Cardiac muscle cell (in vitro differentiated cells and primary cell): Measurements from ENCODE around the gene RPS16. TPM values are rescaled to one million over a fixed set of nuclear protein-coding genes. Genes with fewer than 3 reads are reported as not detected.

ENCODE experiments used
- DNase-seq, 2 donors: peaks; one replicate each; pipeline versions ENCODE4 v3.0.0 to v3.0.0-alpha.2; 2010 to 2017; ENCODE audit warnings: low read depth in 1 of 2, low spot score in 1 of 2
- H3K27ac ChIP-seq: fragments of 200-600 bp; sonication (generic); 2 replicates; pipeline ENCODE4 v1.5.1; 2016
- H3K27me3 ChIP-seq: fragments of 200-600 bp; sonication (generic); 2 replicates; pipeline ENCODE4 v1.6.0; 2016; ENCODE audit warnings: control low read depth
- H3K36me3 ChIP-seq: fragments of 200-600 bp; sonication (generic); 2 replicates; pipeline ENCODE4 v1.5.1; 2016; ENCODE audit warnings: control low read depth
- H3K4me1 ChIP-seq: fragments of 200-600 bp; sonication (generic); 2 replicates; pipeline ENCODE4 v1.8.1; 2017; ENCODE audit warnings: low read depth, mild to moderate bottlenecking, mixed run types
- H3K4me3 ChIP-seq: fragments of 200-600 bp; sonication (generic); 2 replicates; pipeline ENCODE4 v1.5.1; 2016; ENCODE audit warnings: mild to moderate bottlenecking
- H3K9me3 ChIP-seq: fragments of 200-600 bp; sonication (generic); 2 replicates; pipeline ENCODE4 v1.5.1; 2017; ENCODE audit warnings: low read depth, mild to moderate bottlenecking, control low read depth
- polyA plus RNA-seq: library from polyadenylated mRNA; unstranded; fragments of >200 nt; fragmentation: Nextera tagmentation; extraction: Ambion mirVana; gene quantifications from 2 replicates; pipeline ENCODE4 v1.2.1, GENCODE V29; 2016
- total RNA-seq: library from RNA; depleted of rRNA; stranded (reverse); fragments of >200 nt; gene quantifications from 2 replicates; pipeline ENCODE4 v1.2.3, GENCODE V29; 2016
- TF ChIP-seq, protein P1 (sequence below): IDR thresholded peaks from 2 replicates; pipeline ENCODE4 v1.5.1; 2012; ENCODE audit warnings: low read depth, mild to moderate bottlenecking, low read length

Gene RPS16
- total and polyA plus RNA-seq, 2 experiments from 2014 or later, result 369 to 542 TPM

DNA sequence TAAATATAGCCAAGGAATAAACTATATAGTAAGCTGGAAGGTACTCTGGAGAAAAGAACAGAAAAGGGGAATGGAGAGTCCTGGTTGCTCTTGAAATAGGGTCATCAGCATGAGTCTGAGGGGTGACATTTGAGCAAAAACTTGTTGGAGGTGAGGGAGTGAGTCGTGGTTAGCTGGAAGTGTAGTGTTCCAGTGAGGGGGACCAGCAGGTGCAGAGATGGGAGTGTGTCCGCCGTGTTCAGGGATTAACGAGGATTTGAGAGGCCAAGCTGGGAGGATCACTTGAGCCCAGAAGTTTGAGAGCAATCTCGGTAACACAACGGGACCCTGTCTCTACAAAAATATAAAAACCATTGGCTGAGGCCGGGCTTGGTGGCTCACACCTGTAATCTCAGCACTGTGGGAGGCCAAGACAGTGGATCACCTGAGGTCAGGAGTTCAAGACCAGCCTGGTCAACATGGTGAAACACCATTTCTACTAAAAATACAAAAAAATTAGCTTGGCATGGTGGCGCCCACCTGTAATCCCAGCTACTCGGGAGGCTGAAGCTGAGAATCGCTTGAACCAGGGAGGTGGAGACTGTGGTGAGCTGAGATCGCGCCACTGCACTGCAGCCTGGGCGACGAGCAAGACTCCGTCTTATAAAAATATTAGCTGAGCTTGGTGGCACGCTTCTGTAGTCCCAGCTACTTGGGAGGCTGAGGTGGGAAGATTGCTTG lies 10.8 kb upstream of the RPS16 start:
- DNase-seq, result no peak
- peaks cover 4% of the 10 kb centered on the region for H3K4me1 ChIP-seq
- H3K9me3 ChIP-seq, result no peaks in the 10 kb centered on the region
- peak overlapping the region; percentile 83 for H3K4me3 ChIP-seq
- H3K27me3 ChIP-seq, result no peaks in the 10 kb centered on the region
- H3K27ac ChIP-seq, result no peak overlapping the region
- no peaks in the 10 kb centered on the region for H3K36me3 ChIP-seq
- TF ChIP-seq, protein P1, sequence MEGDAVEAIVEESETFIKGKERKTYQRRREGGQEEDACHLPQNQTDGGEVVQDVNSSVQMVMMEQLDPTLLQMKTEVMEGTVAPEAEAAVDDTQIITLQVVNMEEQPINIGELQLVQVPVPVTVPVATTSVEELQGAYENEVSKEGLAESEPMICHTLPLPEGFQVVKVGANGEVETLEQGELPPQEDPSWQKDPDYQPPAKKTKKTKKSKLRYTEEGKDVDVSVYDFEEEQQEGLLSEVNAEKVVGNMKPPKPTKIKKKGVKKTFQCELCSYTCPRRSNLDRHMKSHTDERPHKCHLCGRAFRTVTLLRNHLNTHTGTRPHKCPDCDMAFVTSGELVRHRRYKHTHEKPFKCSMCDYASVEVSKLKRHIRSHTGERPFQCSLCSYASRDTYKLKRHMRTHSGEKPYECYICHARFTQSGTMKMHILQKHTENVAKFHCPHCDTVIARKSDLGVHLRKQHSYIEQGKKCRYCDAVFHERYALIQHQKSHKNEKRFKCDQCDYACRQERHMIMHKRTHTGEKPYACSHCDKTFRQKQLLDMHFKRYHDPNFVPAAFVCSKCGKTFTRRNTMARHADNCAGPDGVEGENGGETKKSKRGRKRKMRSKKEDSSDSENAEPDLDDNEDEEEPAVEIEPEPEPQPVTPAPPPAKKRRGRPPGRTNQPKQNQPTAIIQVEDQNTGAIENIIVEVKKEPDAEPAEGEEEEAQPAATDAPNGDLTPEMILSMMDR, result no peak

GRCh38 chr19:39445196-39446111 lies 9.7 kb upstream of the RPS16 start, which contains the start of gene SUPT5H:
Gene SUPT5H (plus strand): TSS chr19:39445582. CDS start chr19:39445891, 309 bp downstream.
- DNase-seq, result peak; percentile 98
- Histone ChIP-seq H3K36me3 (no peaks in the 10 kb centered on the region), H3K27me3 (no peaks in the 10 kb centered on the region), H3K4me3 (peak within 1 kb of the TSS; percentile 83), H3K27ac (peak within 1 kb of the TSS; percentile 91), H3K9me3 (no peaks in the 10 kb centered on the region), H3K4me1 (peaks cover 4% of the 10 kb centered on the region)
- TF ChIP-seq, protein P1, result no peak

- Histone ChIP-seq H3K9me3 (no peaks in the 10 kb centered on the region), H3K27me3 (no peaks in the 10 kb centered on the region), H3K27ac (peak overlapping the region; percentile 91), H3K4me3 (peak overlapping the region; percentile 83), H3K36me3 (no peaks in the 10 kb centered on the region), H3K4me1 (peaks cover 4% of the 10 kb centered on the region)
- peak; percentile 6 to 42 for DNase-seq
- TF ChIP-seq, protein P1, result no peak
These were observed 8.9 kb upstream of the RPS16 start for GRCh38 chr19:39444598-39445195.

DNA sequence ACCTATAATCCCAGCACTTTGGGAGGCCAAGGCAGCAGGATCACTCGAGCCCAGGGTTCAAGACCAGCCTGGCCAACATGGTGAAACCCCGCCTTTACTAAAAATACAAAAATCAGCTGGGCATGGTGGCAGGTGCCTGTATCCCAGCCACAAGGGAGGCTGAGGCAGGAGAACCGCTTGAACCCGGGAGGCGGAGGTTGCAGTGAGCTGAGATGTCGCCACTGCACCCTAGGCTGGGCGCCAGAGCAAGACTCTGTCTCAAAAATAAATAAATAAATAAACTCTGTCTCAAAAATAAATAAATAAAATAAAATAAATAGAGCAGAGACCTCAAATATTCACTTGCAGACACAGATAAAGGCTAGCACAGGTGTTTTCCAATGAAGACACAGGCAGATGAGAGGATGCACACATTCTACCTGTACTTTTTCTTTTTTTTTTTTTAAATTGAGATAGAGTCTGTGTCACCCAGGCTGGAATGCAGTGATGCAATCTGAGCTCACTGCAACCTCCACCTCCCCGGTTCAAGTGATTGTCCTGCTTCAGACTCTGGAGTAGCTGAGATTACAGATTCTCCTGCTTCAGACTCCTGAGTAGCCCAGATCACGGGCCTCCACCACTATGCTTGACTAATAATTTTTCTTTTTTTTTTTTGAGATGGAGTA lies 2.7 kb upstream of the RPS16 start:
- TF ChIP-seq, protein P1, result no peak
- Histone ChIP-seq H3K4me1 (peaks cover 9% of the 10 kb centered on the region), H3K9me3 (no peaks in the 10 kb centered on the region), H3K4me3 (no peak overlapping the region), H3K27me3 (no peaks in the 10 kb centered on the region), H3K27ac (no peak overlapping the region), H3K36me3 (peaks cover 10% of the 10 kb centered on the region)
- DNase-seq, result no peak

- Histone ChIP-seq H3K4me3 (peak overlapping the region; percentile 99), H3K4me1 (peaks cover 9% of the 10 kb centered on the region), H3K9me3 (no peaks in the 10 kb centered on the region), H3K27ac (peak overlapping the region; percentile 95), H3K27me3 (no peaks in the 10 kb centered on the region), H3K36me3 (peaks cover 17% of the 10 kb centered on the region)
- TF ChIP-seq, protein P1, result no peak
- no peak for DNase-seq
These were observed 584 bp upstream of the RPS16 start for GRCh38 chr19:39436350-39436716.
